Stimulated activated CD4-positive, alpha-beta T cell treated with anti-CD3 and anti-CD28 coated beads, Interleukin-15, amount 100 ng/mL, for 48 hours (primary cell): ENCODE results near the gene SREBF1.

Experiments used
- DNase-seq, 2 donors: peaks; one replicate each; pipeline ENCODE4 v3.0.0-alpha.2; 2020; ENCODE audit warnings: low read depth in 2 of 2

Gene SREBF1

GRCh38 chr17:17824783-17825614, 11.8 kb downstream of the SREBF1 start:
- no peak for DNase-seq

GRCh38 chr17:17824119-17824782, 12.5 kb downstream of the SREBF1 start:
- DNase-seq = no peak

- DNase-seq = peak; percentile 49 to 66
Measured at GRCh38 chr17:17823433-17824118, 13.2 kb downstream of the SREBF1 start.

- no peak for DNase-seq
Measured at GRCh38 chr17:17822616-17823015, 14.2 kb downstream of the SREBF1 start.

GRCh38 chr17:17822189-17822588, 14.6 kb downstream of the SREBF1 start:
- no peak for DNase-seq

- DNase-seq = no peak
Measured at GRCh38 chr17:17820463-17821158, 16.2 kb downstream of the SREBF1 start.

- no peak for DNase-seq
Measured at GRCh38 chr17:17820046-17820445, 16.7 kb downstream of the SREBF1 start.

- peak; percentile 74 to 80 for DNase-seq
Measured at GRCh38 chr17:17819561-17819995, 17.2 kb downstream of the SREBF1 start.

- DNase-seq = no peak
Measured at GRCh38 chr17:17819111-17819510, 17.7 kb downstream of the SREBF1 start.

- DNase-seq = no peak
Measured at GRCh38 chr17:17818088-17818526, 18.7 kb downstream of the SREBF1 start.

GRCh38 chr17:17817552-17817947, 19.2 kb downstream of the SREBF1 start:
- DNase-seq = no peak

GRCh38 chr17:17816831-17817551, 19.8 kb downstream of the SREBF1 start:
- DNase-seq = no peak

- DNase-seq = no peak
Measured at GRCh38 chr17:17816240-17816814, 20.5 kb downstream of the SREBF1 start.

GRCh38 chr17:17815436-17816200, 21.2 kb downstream of the SREBF1 start:
- no peak for DNase-seq

GRCh38 chr17:17815062-17815406, 21.8 kb downstream of the SREBF1 start:
- no peak for DNase-seq

- no peak for DNase-seq
Measured at GRCh38 chr17:17814162-17815061, 22.4 kb downstream of the SREBF1 start.

- DNase-seq = no peak
Measured at GRCh38 chr17:17813725-17814095, 23.1 kb downstream of the SREBF1 start.

- DNase-seq = no peak
Measured at GRCh38 chr17:17813055-17813724, 23.6 kb downstream of the SREBF1 start.
